Neutrophil (primary cell): Measurements from ENCODE around the gene LGALS3BP.

Source experiments
- H3K27ac ChIP-seq: fragments of 200-600 bp; sonication (generic); 2 replicates; pipeline ENCODE4 v1.5.1; 2016; ENCODE audit warnings: mild to moderate bottlenecking, moderate library complexity
- H3K27me3 ChIP-seq: fragments of 200-600 bp; sonication (generic); 2 replicates; pipeline ENCODE4 v1.6.0; 2016; ENCODE audit warnings: mild to moderate bottlenecking
- H3K36me3 ChIP-seq: fragments of 200-600 bp; sonication (generic); 2 replicates; pipeline ENCODE4 v1.5.1; 2017
- H3K4me1 ChIP-seq, 2 experiments: fragments of 200-600 bp in 1 of 2; sonication (generic) in 1 of 2; 1 replicate in 1 of 2; 2 replicates in 1 of 2; pipeline versions ENCODE4 v1.5.1 to v1.6.1; 2013 to 2016; ENCODE audit warnings: low read depth in 1 of 2, low read length in 1 of 2, mild to moderate bottlenecking in 1 of 2, moderate library complexity in 1 of 2; ENCODE audit not compliant: control insufficient read depth in 1 of 2, insufficient read depth in 1 of 2
- H3K4me3 ChIP-seq, 2 experiments: fragments of 200-600 bp in 1 of 2; sonication (generic) in 1 of 2; 1 replicate in 1 of 2; 2 replicates in 1 of 2; pipeline ENCODE4 v1.5.1; 2013 to 2016; ENCODE audit warnings: low read depth in 1 of 2, low read length in 1 of 2, mild to moderate bottlenecking in 1 of 2, moderate library complexity in 1 of 2
- H3K9me3 ChIP-seq: fragments of 200-600 bp; sonication (generic); 2 replicates; pipeline ENCODE4 v1.5.1; 2016
- CTCF ChIP-seq: fragments of 200-600 bp; sonication (generic); IDR thresholded peaks from 2 replicates; pipeline ENCODE4 v1.5.1; 2016; ENCODE audit warnings: antibody characterized with exemption

LGALS3BP gene

GRCh38 chr17:78971756-78972506 is 7.8 kb downstream of the LGALS3BP start:
- Histone ChIP-seq H3K27ac (no peak overlapping the region), H3K27me3 (no peaks in the 10 kb centered on the region), H3K9me3 (no peaks in the 10 kb centered on the region), H3K4me3 (no peak overlapping the region), H3K4me1 (peaks cover 6 to 8% of the 10 kb centered on the region in 2 experiments), H3K36me3 (no peaks in the 10 kb centered on the region)
- no peak for TF ChIP-seq CTCF

GRCh38 chr17:78970834-78971755 is 8.6 kb downstream of the LGALS3BP start:
- H3K4me3 ChIP-seq: no peak overlapping the region
- H3K36me3 ChIP-seq: no peaks in the 10 kb centered on the region
- H3K27me3 ChIP-seq: no peaks in the 10 kb centered on the region
- no peaks in the 10 kb centered on the region for H3K9me3 ChIP-seq
- H3K27ac ChIP-seq: no peak overlapping the region
- TF ChIP-seq CTCF: peak; percentile 87
- peaks cover 6 to 8% of the 10 kb centered on the region in 2 experiments for H3K4me1 ChIP-seq

- H3K27me3 ChIP-seq: no peaks in the 10 kb centered on the region
- H3K36me3 ChIP-seq: no peaks in the 10 kb centered on the region
- TF ChIP-seq CTCF: no peak
- no peak overlapping the region for H3K27ac ChIP-seq
- no peaks in the 10 kb centered on the region for H3K9me3 ChIP-seq
- peaks cover 6 to 8% of the 10 kb centered on the region in 2 experiments for H3K4me1 ChIP-seq
- no peak overlapping the region for H3K4me3 ChIP-seq
Measured at GRCh38 chr17:78969865-78970264, 9.9 kb downstream of the LGALS3BP start.

GRCh38 chr17:78967782-78968362 is 11.9 kb downstream of the LGALS3BP start:
- TF ChIP-seq CTCF: no peak
- no peak overlapping the region for H3K4me3 ChIP-seq
- H3K36me3 ChIP-seq: no peaks in the 10 kb centered on the region
- peaks cover 6 to 8% of the 10 kb centered on the region in 2 experiments for H3K4me1 ChIP-seq
- H3K27ac ChIP-seq: no peak overlapping the region
- H3K9me3 ChIP-seq: no peaks in the 10 kb centered on the region
- H3K27me3 ChIP-seq: no peaks in the 10 kb centered on the region

GRCh38 chr17:78966910-78967600 is 12.7 kb downstream of the LGALS3BP start:
- H3K27ac ChIP-seq: no peak overlapping the region
- peaks cover 6 to 8% of the 10 kb centered on the region in 2 experiments for H3K4me1 ChIP-seq
- no peaks in the 10 kb centered on the region for H3K36me3 ChIP-seq
- no peak for TF ChIP-seq CTCF
- H3K9me3 ChIP-seq: no peaks in the 10 kb centered on the region
- H3K27me3 ChIP-seq: no peaks in the 10 kb centered on the region
- no peak overlapping the region for H3K4me3 ChIP-seq
